HEK293T (cell line): ENCODE measurements around the gene GRM7.

ENCODE experiments used
- ARNT ChIP-seq: fragments of 450-650 bp; IDR thresholded peaks from 2 replicates; pipeline ENCODE4 v1.6.1; 2017; ENCODE audit warnings: mild to moderate bottlenecking
- BHLHE40 ChIP-seq: fragments of 450-650 bp; IDR thresholded peaks from 2 replicates; pipeline ENCODE4 v1.6.1; 2016; ENCODE audit warnings: mild to moderate bottlenecking, moderate library complexity, borderline replicate concordance
- FOXA1 ChIP-seq: fragments of 450-650 bp; IDR thresholded peaks from 2 replicates; pipeline ENCODE4 v1.6.1; 2016; ENCODE audit warnings: mild to moderate bottlenecking
- FOXK2 ChIP-seq: fragments of 450-650 bp; IDR thresholded peaks from 2 replicates; pipeline ENCODE4 v1.6.1; 2016; ENCODE audit warnings: mild to moderate bottlenecking
- HDGF ChIP-seq: fragments of 450-650 bp; IDR thresholded peaks from 2 replicates; pipeline ENCODE4 v1.6.1; 2017; ENCODE audit warnings: antibody characterized with exemption, borderline replicate concordance
- L3MBTL2 ChIP-seq: fragments of 450-650 bp; conservative IDR thresholded peaks from 2 replicates; pipeline ENCODE4 v1.6.1; 2016; ENCODE audit warnings: mild to moderate bottlenecking
- NFRKB ChIP-seq: fragments of 450-650 bp; IDR thresholded peaks from 2 replicates; pipeline ENCODE4 v1.6.1; 2016; ENCODE audit warnings: mild to moderate bottlenecking, moderate library complexity
- SP1 ChIP-seq: fragments of 450-650 bp; IDR thresholded peaks from 2 replicates; pipeline ENCODE4 v1.6.1; 2017
- ZNF384 ChIP-seq: fragments of 450-650 bp; IDR thresholded peaks from 2 replicates; pipeline ENCODE4 v1.6.1; 2016

- TF ChIP-seq FOXK2 (no peak), BHLHE40 (no peak), ARNT (no peak), FOXA1 (no peak), ZNF384 (no peak), SP1 (no peak), L3MBTL2 (no peak), HDGF (no peak), NFRKB (no peak)
Measured at GRCh38 chr3:7074217-7074616, 213.3 kb downstream of the GRM7 start.
